ENCODE measurements around the gene PI4K2A. TPM values are rescaled to one million over a fixed set of nuclear protein-coding genes. Genes with fewer than 3 reads are reported as not detected.

PI4K2A gene
- polyA plus RNA-seq, 1 donor from 2014 or later: 14.4 TPM

DNA sequence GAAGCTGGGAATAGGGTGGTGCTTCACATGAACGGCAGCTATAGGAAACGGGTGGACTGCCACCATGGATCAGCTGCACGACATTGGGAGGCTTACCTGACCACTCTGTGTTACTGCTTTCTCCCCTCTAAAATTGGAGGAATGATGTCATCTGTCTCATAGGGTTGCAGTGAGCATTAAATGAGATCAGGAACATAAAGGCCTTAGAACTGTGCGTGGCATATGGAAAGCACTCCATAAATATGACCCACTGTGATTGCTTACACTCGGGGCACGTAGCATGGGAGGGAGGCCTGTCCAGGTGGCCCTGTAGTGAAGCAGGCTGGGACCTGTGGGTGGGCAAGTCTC is 41.2 kb upstream of the PI4K2A start:
- H3K79me2 ChIP-seq (replicated peaks; ENCODE audit: insufficient read depth, low read length): no peaks in the 10 kb centered on the region
- H3F3A ChIP-seq (ENCODE audit: insufficient read depth, low read length, poor library complexity, severe bottlenecking): no peaks in the 10 kb centered on the region
- H2AFZ ChIP-seq (ENCODE audit: low read depth, low read length): no peak overlapping the region
- H3K9ac ChIP-seq (ENCODE audit: low read length): no peak overlapping the region
- no peak overlapping the region for H3K4me3 ChIP-seq (ENCODE audit: low read length)
- no peak overlapping the region for H3K4me2 ChIP-seq (ENCODE audit: low read length)
- no peaks in the 10 kb centered on the region for H4K20me1 ChIP-seq (ENCODE audit: insufficient read depth)
- H3K9me2 ChIP-seq (ENCODE audit: insufficient read depth, low read length): no peaks in the 10 kb centered on the region
- H3K9me3 ChIP-seq (ENCODE audit: low read length): no peaks in the 10 kb centered on the region
- H3K36me3 ChIP-seq (ENCODE audit: insufficient read depth, low read length): no peaks in the 10 kb centered on the region
- H3K27me3 ChIP-seq (ENCODE audit: insufficient read depth, low read depth, low read length): no peaks in the 10 kb centered on the region
- H3K27ac ChIP-seq (ENCODE audit: low read length): no peak overlapping the region
- TF ChIP-seq EP300 (conservative IDR thresholded peaks at IDR 0.05; ENCODE audit: poor library complexity, severe bottlenecking) (no peak), TAF1 (IDR thresholded peaks at IDR 0.05; ENCODE audit: low read depth) (no peak), EZH2 (IDR thresholded peaks at IDR 0.05; ENCODE audit: borderline replicate concordance, insufficient read depth, low read length, poor library complexity, severe bottlenecking) (no peak)
- TF ChIP-seq, protein P1, sequence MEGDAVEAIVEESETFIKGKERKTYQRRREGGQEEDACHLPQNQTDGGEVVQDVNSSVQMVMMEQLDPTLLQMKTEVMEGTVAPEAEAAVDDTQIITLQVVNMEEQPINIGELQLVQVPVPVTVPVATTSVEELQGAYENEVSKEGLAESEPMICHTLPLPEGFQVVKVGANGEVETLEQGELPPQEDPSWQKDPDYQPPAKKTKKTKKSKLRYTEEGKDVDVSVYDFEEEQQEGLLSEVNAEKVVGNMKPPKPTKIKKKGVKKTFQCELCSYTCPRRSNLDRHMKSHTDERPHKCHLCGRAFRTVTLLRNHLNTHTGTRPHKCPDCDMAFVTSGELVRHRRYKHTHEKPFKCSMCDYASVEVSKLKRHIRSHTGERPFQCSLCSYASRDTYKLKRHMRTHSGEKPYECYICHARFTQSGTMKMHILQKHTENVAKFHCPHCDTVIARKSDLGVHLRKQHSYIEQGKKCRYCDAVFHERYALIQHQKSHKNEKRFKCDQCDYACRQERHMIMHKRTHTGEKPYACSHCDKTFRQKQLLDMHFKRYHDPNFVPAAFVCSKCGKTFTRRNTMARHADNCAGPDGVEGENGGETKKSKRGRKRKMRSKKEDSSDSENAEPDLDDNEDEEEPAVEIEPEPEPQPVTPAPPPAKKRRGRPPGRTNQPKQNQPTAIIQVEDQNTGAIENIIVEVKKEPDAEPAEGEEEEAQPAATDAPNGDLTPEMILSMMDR (IDR thresholded peaks at IDR 0.05; ENCODE audit: poor library complexity, severe bottlenecking): no peak
- TF ChIP-seq, protein P2, sequence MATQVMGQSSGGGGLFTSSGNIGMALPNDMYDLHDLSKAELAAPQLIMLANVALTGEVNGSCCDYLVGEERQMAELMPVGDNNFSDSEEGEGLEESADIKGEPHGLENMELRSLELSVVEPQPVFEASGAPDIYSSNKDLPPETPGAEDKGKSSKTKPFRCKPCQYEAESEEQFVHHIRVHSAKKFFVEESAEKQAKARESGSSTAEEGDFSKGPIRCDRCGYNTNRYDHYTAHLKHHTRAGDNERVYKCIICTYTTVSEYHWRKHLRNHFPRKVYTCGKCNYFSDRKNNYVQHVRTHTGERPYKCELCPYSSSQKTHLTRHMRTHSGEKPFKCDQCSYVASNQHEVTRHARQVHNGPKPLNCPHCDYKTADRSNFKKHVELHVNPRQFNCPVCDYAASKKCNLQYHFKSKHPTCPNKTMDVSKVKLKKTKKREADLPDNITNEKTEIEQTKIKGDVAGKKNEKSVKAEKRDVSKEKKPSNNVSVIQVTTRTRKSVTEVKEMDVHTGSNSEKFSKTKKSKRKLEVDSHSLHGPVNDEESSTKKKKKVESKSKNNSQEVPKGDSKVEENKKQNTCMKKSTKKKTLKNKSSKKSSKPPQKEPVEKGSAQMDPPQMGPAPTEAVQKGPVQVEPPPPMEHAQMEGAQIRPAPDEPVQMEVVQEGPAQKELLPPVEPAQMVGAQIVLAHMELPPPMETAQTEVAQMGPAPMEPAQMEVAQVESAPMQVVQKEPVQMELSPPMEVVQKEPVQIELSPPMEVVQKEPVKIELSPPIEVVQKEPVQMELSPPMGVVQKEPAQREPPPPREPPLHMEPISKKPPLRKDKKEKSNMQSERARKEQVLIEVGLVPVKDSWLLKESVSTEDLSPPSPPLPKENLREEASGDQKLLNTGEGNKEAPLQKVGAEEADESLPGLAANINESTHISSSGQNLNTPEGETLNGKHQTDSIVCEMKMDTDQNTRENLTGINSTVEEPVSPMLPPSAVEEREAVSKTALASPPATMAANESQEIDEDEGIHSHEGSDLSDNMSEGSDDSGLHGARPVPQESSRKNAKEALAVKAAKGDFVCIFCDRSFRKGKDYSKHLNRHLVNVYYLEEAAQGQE (IDR thresholded peaks at IDR 0.05; ENCODE audit: borderline replicate concordance): no peak

DNA sequence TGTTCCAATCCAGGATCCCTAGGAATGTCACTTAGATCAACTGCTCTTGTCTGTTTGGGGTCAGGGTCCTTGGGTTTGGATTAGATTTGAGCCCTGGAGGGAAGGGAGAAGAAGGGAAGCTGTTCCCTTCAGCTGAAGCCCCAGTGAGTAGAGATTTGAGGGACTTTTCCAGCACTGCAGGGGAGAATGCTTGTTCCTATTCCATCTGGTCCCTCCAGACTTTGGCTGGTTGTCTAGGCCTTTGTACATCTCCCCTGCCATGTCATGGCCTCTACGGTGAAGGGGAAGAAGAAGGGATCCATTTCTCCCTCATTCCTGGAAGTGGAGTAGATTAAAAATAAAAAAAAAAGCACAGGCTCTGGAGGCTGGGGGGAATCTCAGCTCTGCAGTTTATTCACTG is 39.9 kb upstream of the PI4K2A start:
- no peak overlapping the region for H3K27ac ChIP-seq (ENCODE audit: low read length)
- no peak overlapping the region for H2AFZ ChIP-seq (ENCODE audit: low read depth, low read length)
- no peak overlapping the region for H3K9ac ChIP-seq (ENCODE audit: low read length)
- no peaks in the 10 kb centered on the region for H3K27me3 ChIP-seq (ENCODE audit: insufficient read depth, low read depth, low read length)
- no peak overlapping the region for H3K4me3 ChIP-seq (ENCODE audit: low read length)
- no peak for TF ChIP-seq MXI1 (conservative IDR thresholded peaks at IDR 0.05; ENCODE audit: poor library complexity, severe bottlenecking)
- TF ChIP-seq TAF1 (IDR thresholded peaks at IDR 0.05; ENCODE audit: low read depth): no peak
- no peak for TF ChIP-seq POLR2AphosphoS5 (IDR thresholded peaks at IDR 0.05)
- no peak for TF ChIP-seq EP300 (conservative IDR thresholded peaks at IDR 0.05; ENCODE audit: poor library complexity, severe bottlenecking)
- TF ChIP-seq RAD21 (conservative IDR thresholded peaks at IDR 0.05): no peak
- TF ChIP-seq EZH2 (IDR thresholded peaks at IDR 0.05; ENCODE audit: borderline replicate concordance, insufficient read depth, low read length, poor library complexity, severe bottlenecking): no peak
- TF ChIP-seq, protein P1 (IDR thresholded peaks at IDR 0.05; ENCODE audit: poor library complexity, severe bottlenecking): no peak
- no peak for TF ChIP-seq SMC3 (conservative IDR thresholded peaks at IDR 0.05; ENCODE audit: poor library complexity)
- TF ChIP-seq, protein P2 (IDR thresholded peaks at IDR 0.05; ENCODE audit: borderline replicate concordance): no peak
- H3K9me3 ChIP-seq (ENCODE audit: low read length): no peaks in the 10 kb centered on the region
- H3K79me2 ChIP-seq (replicated peaks; ENCODE audit: insufficient read depth, low read length): no peaks in the 10 kb centered on the region
- H3F3A ChIP-seq (ENCODE audit: insufficient read depth, low read length, poor library complexity, severe bottlenecking): no peaks in the 10 kb centered on the region
- H3K9me2 ChIP-seq (ENCODE audit: insufficient read depth, low read length): no peaks in the 10 kb centered on the region
- H3K4me2 ChIP-seq (ENCODE audit: low read length): no peak overlapping the region
- H4K20me1 ChIP-seq (ENCODE audit: insufficient read depth): no peaks in the 10 kb centered on the region
- H3K36me3 ChIP-seq (ENCODE audit: insufficient read depth, low read length): no peaks in the 10 kb centered on the region

All from neural cell (in vitro differentiated cells).